ENCODE measurements around the gene COL5A1.
"Not testable (repeated sequence)": the region's sequence is repeated elsewhere in the genome, so short reads cannot be mapped to it uniquely, and the experiment has no call there.

The COL5A1 gene

GRCh38 chr9:134693641-134694367 lies 52.2 kb downstream of the COL5A1 start:
- DNase-seq, result no peak

- no peak for DNase-seq
Measured at GRCh38 chr9:134694368-134694665, 52.7 kb downstream of the COL5A1 start.

- no peak for DNase-seq
Measured at GRCh38 chr9:134694714-134695113, 53.1 kb downstream of the COL5A1 start.

- no peak for DNase-seq
Measured at GRCh38 chr9:134695144-134695543, 53.5 kb downstream of the COL5A1 start.

GRCh38 chr9:134696433-134696832 lies 54.8 kb downstream of the COL5A1 start:
- no peak for DNase-seq

- no peak for DNase-seq
Measured at GRCh38 chr9:134698111-134698510, 56.5 kb downstream of the COL5A1 start.

GRCh38 chr9:134698587-134699342 lies 57.2 kb downstream of the COL5A1 start:
- no peak for DNase-seq

- no peak for DNase-seq
Measured at GRCh38 chr9:134699343-134699740, 57.7 kb downstream of the COL5A1 start.

- no peak for DNase-seq
Measured at GRCh38 chr9:134700636-134701350, 59.2 kb downstream of the COL5A1 start.

GRCh38 chr9:134701581-134702259 lies 60.1 kb downstream of the COL5A1 start:
- DNase-seq, result no peak

GRCh38 chr9:134702291-134702690 lies 60.7 kb downstream of the COL5A1 start:
- DNase-seq, result no peak

GRCh38 chr9:134703730-134704114 lies 62.1 kb downstream of the COL5A1 start:
- not testable (repeated sequence) for DNase-seq

- DNase-seq, result no peak
Measured at GRCh38 chr9:134704498-134704897, 62.9 kb downstream of the COL5A1 start.

- DNase-seq, result no peak
Measured at GRCh38 chr9:134705786-134706185, 64.2 kb downstream of the COL5A1 start.

GRCh38 chr9:134706522-134706921 lies 64.9 kb downstream of the COL5A1 start:
- no peak for DNase-seq

GRCh38 chr9:134707031-134707680 lies 65.6 kb downstream of the COL5A1 start:
- peak; percentile 8 for DNase-seq

GRCh38 chr9:134707731-134708671 lies 66.4 kb downstream of the COL5A1 start:
- DNase-seq, result no peak

- no peak for DNase-seq
Measured at GRCh38 chr9:134708672-134709038, 67.1 kb downstream of the COL5A1 start.

- DNase-seq, result no peak
Measured at GRCh38 chr9:134709512-134710270, 68.1 kb downstream of the COL5A1 start.

- DNase-seq, result no peak
Measured at GRCh38 chr9:134710271-134710540, 68.6 kb downstream of the COL5A1 start.

GRCh38 chr9:134710901-134711300 lies 69.3 kb downstream of the COL5A1 start:
- DNase-seq, result no peak
